Kidney glomerular epithelial cell (primary cell): ENCODE data around the gene SPRYD3.

ENCODE experiments used
- DNase-seq: peaks from one replicate; lab custom pipeline; 2025; lab: John Stamatoyannopoulos, UW

The SPRYD3 gene

GRCh38 chr12:53025250-53025649 lies 53.9 kb downstream of the SPRYD3 start:
- DNase-seq = no peak

GRCh38 chr12:53014709-53015108 lies 64.5 kb downstream of the SPRYD3 start:
- DNase-seq = no peak
